ENCODE measurements around the gene DGKI.

GRCh38 chr7:137658190-137658900 lies 188.4 kb downstream of the DGKI start:
- TF ChIP-seq ZNF219 (CRISPR knock-in tag; IDR thresholded peaks at IDR 0.05; ENCODE audit: borderline replicate concordance) (no peak), E2F4 (CRISPR knock-in tag; IDR thresholded peaks at IDR 0.05; ENCODE audit: borderline replicate concordance, low read depth) (no peak), ZNF232 (CRISPR knock-in tag; IDR thresholded peaks at IDR 0.05) (no peak), NR2C2 (CRISPR knock-in tag; IDR thresholded peaks at IDR 0.05) (no peak), CREM (CRISPR knock-in tag; IDR thresholded peaks at IDR 0.05) (no peak), SMAD4 (CRISPR knock-in tag; IDR thresholded peaks at IDR 0.05) (no peak), MYBL2 (CRISPR knock-in tag; IDR thresholded peaks at IDR 0.05) (no peak), MXD4 (CRISPR knock-in tag; IDR thresholded peaks at IDR 0.05; ENCODE audit: borderline replicate concordance) (no peak), SP1 (CRISPR knock-in tag; conservative IDR thresholded peaks at IDR 0.05) (no peak), ZNF121 (CRISPR knock-in tag; IDR thresholded peaks at IDR 0.05) (no peak)
- TF ChIP-seq, protein P1, sequence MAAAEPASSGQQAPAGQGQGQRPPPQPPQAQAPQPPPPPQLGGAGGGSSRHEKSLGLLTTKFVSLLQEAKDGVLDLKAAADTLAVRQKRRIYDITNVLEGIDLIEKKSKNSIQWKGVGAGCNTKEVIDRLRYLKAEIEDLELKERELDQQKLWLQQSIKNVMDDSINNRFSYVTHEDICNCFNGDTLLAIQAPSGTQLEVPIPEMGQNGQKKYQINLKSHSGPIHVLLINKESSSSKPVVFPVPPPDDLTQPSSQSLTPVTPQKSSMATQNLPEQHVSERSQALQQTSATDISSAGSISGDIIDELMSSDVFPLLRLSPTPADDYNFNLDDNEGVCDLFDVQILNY (CRISPR knock-in tag; IDR thresholded peaks at IDR 0.05) = no peak
- TF ChIP-seq, protein P2, sequence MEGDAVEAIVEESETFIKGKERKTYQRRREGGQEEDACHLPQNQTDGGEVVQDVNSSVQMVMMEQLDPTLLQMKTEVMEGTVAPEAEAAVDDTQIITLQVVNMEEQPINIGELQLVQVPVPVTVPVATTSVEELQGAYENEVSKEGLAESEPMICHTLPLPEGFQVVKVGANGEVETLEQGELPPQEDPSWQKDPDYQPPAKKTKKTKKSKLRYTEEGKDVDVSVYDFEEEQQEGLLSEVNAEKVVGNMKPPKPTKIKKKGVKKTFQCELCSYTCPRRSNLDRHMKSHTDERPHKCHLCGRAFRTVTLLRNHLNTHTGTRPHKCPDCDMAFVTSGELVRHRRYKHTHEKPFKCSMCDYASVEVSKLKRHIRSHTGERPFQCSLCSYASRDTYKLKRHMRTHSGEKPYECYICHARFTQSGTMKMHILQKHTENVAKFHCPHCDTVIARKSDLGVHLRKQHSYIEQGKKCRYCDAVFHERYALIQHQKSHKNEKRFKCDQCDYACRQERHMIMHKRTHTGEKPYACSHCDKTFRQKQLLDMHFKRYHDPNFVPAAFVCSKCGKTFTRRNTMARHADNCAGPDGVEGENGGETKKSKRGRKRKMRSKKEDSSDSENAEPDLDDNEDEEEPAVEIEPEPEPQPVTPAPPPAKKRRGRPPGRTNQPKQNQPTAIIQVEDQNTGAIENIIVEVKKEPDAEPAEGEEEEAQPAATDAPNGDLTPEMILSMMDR (IDR thresholded peaks at IDR 0.05) = no peak
